K562 (cell line): Measurements from ENCODE around the gene PI4KA. TPM values are rescaled to one million over a fixed set of nuclear protein-coding genes. Genes with fewer than 3 reads are reported as not detected.
A peak's percentile ranks its signal among the peaks of the same experiment; 100 is the strongest.

Experiments used
- CREM ChIP-seq: IDR thresholded peaks from 2 replicates; pipeline ENCODE4 v1.6.1; 2014; ENCODE audit warnings: antibody characterized with exemption, low read depth
- DDX20 ChIP-seq: fragments of 450-650 bp; IDR thresholded peaks from 2 replicates; pipeline ENCODE4 v1.6.1; 2016; ENCODE audit warnings: missing genetic modification characterization, low read depth, mild to moderate bottlenecking, missing compliant biosample characterization, moderate library complexity
- FOSL1 ChIP-seq: fragments of 200-800 bp; sonication (Bioruptor generic); conservative IDR thresholded peaks from 2 replicates; pipeline ENCODE4 v1.6.1; 2016; ENCODE audit warnings: missing genetic modification characterization, missing compliant biosample characterization
- JUN ChIP-seq, 2 experiments: sonication (generic) in 1 of 2; formaldehyde crosslinking in 1 of 2; IDR thresholded peaks; 2 replicates each; pipeline versions ENCODE4 v1.6.1 to v1.8.0; 2012 to 2022; ENCODE audit warnings: borderline replicate concordance in 2 of 2, mild to moderate bottlenecking in 2 of 2, improper control_type of control experiment in 1 of 2, low read depth in 1 of 2, low read length in 1 of 2, missing genetic modification reagents in 1 of 2
- KLF13 ChIP-seq: fragments of 450-650 bp; IDR thresholded peaks from 2 replicates; pipeline ENCODE4 v1.6.1; 2016; ENCODE audit warnings: missing genetic modification characterization, low read depth, mild to moderate bottlenecking, missing compliant biosample characterization, moderate library complexity, borderline replicate concordance
- MCM2 ChIP-seq: fragments of 450-650 bp; IDR thresholded peaks from 2 replicates; pipeline ENCODE4 v1.6.1; 2017; ENCODE audit warnings: low read depth, mild to moderate bottlenecking
- NFIX ChIP-seq: fragments of 250-450 bp; sonication (Bioruptor Pico); IDR thresholded peaks from 2 replicates; pipeline ENCODE4 v1.4.0; 2020; ENCODE audit warnings: low read depth, mild to moderate bottlenecking, moderate library complexity
- PHB2 ChIP-seq: fragments of 450-650 bp; IDR thresholded peaks from 2 replicates; pipeline ENCODE4 v1.6.1; 2017; ENCODE audit warnings: low read depth
- RFX7 ChIP-seq: fragments of 250-450 bp; sonication (Bioruptor Pico); IDR thresholded peaks from 2 replicates; pipeline ENCODE4 v1.5.1; 2021; ENCODE audit warnings: mild to moderate bottlenecking
- ZNF584 ChIP-seq: fragments of 200-800 bp; sonication (Bioruptor generic); IDR thresholded peaks from 2 replicates; pipeline ENCODE4 v1.6.1; 2016; ENCODE audit warnings: low read depth, mild to moderate bottlenecking, missing genetic modification characterization, missing compliant biosample characterization
- polyA plus RNA-seq, 8 experiments: library from polyadenylated mRNA; depleted of rRNA in 4 of 8; stranded (reverse) in 5 of 8; unstranded in 3 of 8; fragments of >200 nt; fragmentation: Nextera tagmentation in 2 of 8; fragmentation: Illumina TruSeq in 1 of 8; extraction: Ambion mirVana in 2 of 8; extraction: Trizol in 1 of 8; gene quantifications; 2 replicates each; pipeline versions ENCODE4 v1.2.1 to v1.2.3, GENCODE V29; 2011 to 2014; ENCODE audit warnings: inconsistent platforms in 1 of 8, missing spikeins in 1 of 8
- total RNA-seq, 7 experiments: library from RNA; depleted of rRNA in 6 of 7; stranded (reverse); fragments of >200 nt in 6 of 7; fragmentation: Illumina TruSeq in 2 of 7; extraction: Trizol in 2 of 7; gene quantifications; 2 replicates each; pipeline versions ENCODE4 v1.2.1 to v1.2.3, GENCODE V29; 2011 to 2021; ENCODE audit warnings: low replicate concordance in 1 of 7
- TF ChIP-seq, protein P1 (sequence below): fragments of 450-650 bp; IDR thresholded peaks from 2 replicates; pipeline ENCODE4 v1.7.1; 2018; ENCODE audit warnings: mild to moderate bottlenecking, low read depth; ENCODE audit not compliant: partially characterized antibody

PI4KA gene
- total and polyA plus RNA-seq, 9 of the 15 experiments (the other 6 are each of a cell fraction or from before 2014, with no cell fraction given): 7.3 to 187 (median 84.7) TPM

GRCh38 chr22:20783844-20784723 is 74.5 kb downstream of the PI4KA start (continued):
- TF ChIP-seq, protein P1, sequence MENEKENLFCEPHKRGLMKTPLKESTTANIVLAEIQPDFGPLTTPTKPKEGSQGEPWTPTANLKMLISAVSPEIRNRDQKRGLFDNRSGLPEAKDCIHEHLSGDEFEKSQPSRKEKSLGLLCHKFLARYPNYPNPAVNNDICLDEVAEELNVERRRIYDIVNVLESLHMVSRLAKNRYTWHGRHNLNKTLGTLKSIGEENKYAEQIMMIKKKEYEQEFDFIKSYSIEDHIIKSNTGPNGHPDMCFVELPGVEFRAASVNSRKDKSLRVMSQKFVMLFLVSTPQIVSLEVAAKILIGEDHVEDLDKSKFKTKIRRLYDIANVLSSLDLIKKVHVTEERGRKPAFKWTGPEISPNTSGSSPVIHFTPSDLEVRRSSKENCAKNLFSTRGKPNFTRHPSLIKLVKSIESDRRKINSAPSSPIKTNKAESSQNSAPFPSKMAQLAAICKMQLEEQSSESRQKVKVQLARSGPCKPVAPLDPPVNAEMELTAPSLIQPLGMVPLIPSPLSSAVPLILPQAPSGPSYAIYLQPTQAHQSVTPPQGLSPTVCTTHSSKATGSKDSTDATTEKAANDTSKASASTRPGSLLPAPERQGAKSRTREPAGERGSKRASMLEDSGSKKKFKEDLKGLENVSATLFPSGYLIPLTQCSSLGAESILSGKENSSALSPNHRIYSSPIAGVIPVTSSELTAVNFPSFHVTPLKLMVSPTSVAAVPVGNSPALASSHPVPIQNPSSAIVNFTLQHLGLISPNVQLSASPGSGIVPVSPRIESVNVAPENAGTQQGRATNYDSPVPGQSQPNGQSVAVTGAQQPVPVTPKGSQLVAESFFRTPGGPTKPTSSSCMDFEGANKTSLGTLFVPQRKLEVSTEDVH: no peak
- TF ChIP-seq KLF13 (no peak), CREM (no peak), JUN (IDR thresholded peaks at IDR 0.05; ENCODE audit: borderline replicate concordance, low read depth, low read length) (0 out of 2 replicates have a peak, but pooled peaks have one; percentile 32), JUN (CRISPR knock-in tag; IDR thresholded peaks at IDR 0.05; ENCODE audit: borderline replicate concordance) (no peak), PHB2 (no peak), FOSL1 (no peak), ZNF584 (CRISPR knock-in tag) (no peak), DDX20 (tag) (no peak), NFIX (0 out of 2 replicates have a peak, but pooled peaks have one; percentile 16), MCM2 (no peak), RFX7 (CRISPR knock-in tag) (0 out of 2 replicates have a peak, but pooled peaks have one; percentile 6)
